H1 (cell line): ENCODE measurements around the gene GOSR1. TPM values are rescaled to one million over a fixed set of nuclear protein-coding genes. Genes with fewer than 3 reads are reported as not detected.

Experiments used
- CTCF ChIA-PET: fragments of 300-600 bp; sonication (Branson Sonifier 250); formaldehyde crosslinking; loops from one replicate; lab custom pipeline; 2021; ENCODE audit not compliant: partially characterized antibody; lab: Charles Lee
- POLR2A ChIA-PET: fragments of 300-600 bp; sonication (Branson Sonifier 250); formaldehyde crosslinking; loops from one replicate; lab custom pipeline; 2021; ENCODE audit warnings: inconsistent platforms; ENCODE audit not compliant: partially characterized antibody; lab: Charles Lee
- DNase-seq, 2 experiments: peaks; one replicate each; pipeline versions ENCODE4 v3.0.0 to v3.0.0-alpha.2; 2010 to 2022; ENCODE audit warnings: low spot score in 2 of 2, low read depth in 1 of 2, mixed read lengths in 1 of 2
- FAIRE-seq: peaks from 2 replicates; lab custom pipeline; 2011; peaks lifted over from hg19 to GRCh38; lab: Jason Lieb, UNC
- H2AFZ ChIP-seq: 2 replicates; pipeline ENCODE4 v1.8.1; 2012; ENCODE audit warnings: low read length, inconsistent platforms
- H2AK5ac ChIP-seq: 2 replicates; pipeline ENCODE4 v1.6.1; 2013; ENCODE audit warnings: low read depth, low read length
- H2BK120ac ChIP-seq: replicated peaks from 2 replicates; pipeline ENCODE3; 2013; ENCODE audit warnings: low read depth, low read length, inconsistent platforms
- H2BK12ac ChIP-seq: 2 replicates; pipeline ENCODE4 v1.6.1; 2013; ENCODE audit warnings: low read depth, low read length
- H2BK15ac ChIP-seq: 2 replicates; pipeline ENCODE4 v1.6.1; 2013; ENCODE audit warnings: low read length
- H2BK20ac ChIP-seq: 2 replicates; pipeline ENCODE4 v1.6.1; 2013; ENCODE audit warnings: low read length
- H2BK5ac ChIP-seq: 2 replicates; pipeline ENCODE4 v1.6.1; 2013; ENCODE audit warnings: low read depth, low read length
- H3K14ac ChIP-seq: 2 replicates; pipeline ENCODE4 v1.6.1; 2013; ENCODE audit warnings: inconsistent platforms; ENCODE audit not compliant: insufficient read length
- H3K18ac ChIP-seq: 2 replicates; pipeline ENCODE4 v1.6.1; 2013; ENCODE audit warnings: low read length; ENCODE audit errors: extremely low read depth
- H3K23ac ChIP-seq: 2 replicates; pipeline ENCODE4 v1.6.1; 2013; ENCODE audit warnings: inconsistent platforms; ENCODE audit not compliant: insufficient read length
- H3K23me2 ChIP-seq: 2 replicates; pipeline ENCODE4 v1.6.1; 2013; ENCODE audit warnings: low read depth, low read length
- H3K27ac ChIP-seq: 2 replicates; pipeline ENCODE4 v1.6.1; 2011; ENCODE audit warnings: low read depth, low read length, inconsistent platforms
- H3K27me3 ChIP-seq, 4 experiments: replicated peaks in 1 of 4; 1 replicate in 1 of 4; 2 replicates in 3 of 4; pipeline versions ENCODE4 v1.6.1 to v1.8.1; 2011 to 2013; ENCODE audit warnings: low read length in 3 of 4, mild to moderate bottlenecking in 3 of 4, inconsistent platforms in 2 of 4, mixed read lengths in 2 of 4, moderate library complexity in 1 of 4; ENCODE audit not compliant: control insufficient read depth in 3 of 4, insufficient read depth in 3 of 4; ENCODE audit errors: extremely low read depth in 1 of 4
- H3K36me3 ChIP-seq, 4 experiments: 2 replicates each; pipeline versions ENCODE4 v1.6.1 to v1.8.1; 2011 to 2013; ENCODE audit warnings: mild to moderate bottlenecking in 4 of 4, low read length in 3 of 4, moderate library complexity in 2 of 4, control low read depth in 1 of 4, inconsistent platforms in 1 of 4; ENCODE audit not compliant: insufficient read depth in 4 of 4, control insufficient read depth in 2 of 4
- H3K4ac ChIP-seq: replicated peaks from 2 replicates; pipeline ENCODE3; 2013; ENCODE audit warnings: low read length, low read depth, mixed read lengths, inconsistent platforms; ENCODE audit not compliant: insufficient read length
- H3K4me1 ChIP-seq, 4 experiments: replicated peaks in 1 of 4; 1 replicate in 1 of 4; 2 replicates in 3 of 4; pipeline versions ENCODE4 v1.6.1 to v1.8.1; 2011 to 2013; ENCODE audit warnings: low read length in 3 of 4, inconsistent platforms in 2 of 4, mixed read lengths in 1 of 4; ENCODE audit not compliant: insufficient read depth in 4 of 4, control insufficient read depth in 3 of 4
- H3K4me2 ChIP-seq, 2 experiments: 2 replicates each; pipeline versions ENCODE4 v1.6.1 to v1.8.1; 2011 to 2013; ENCODE audit warnings: low read depth in 2 of 2, low read length in 2 of 2, control low read depth in 1 of 2, inconsistent platforms in 1 of 2, mild to moderate bottlenecking in 1 of 2; ENCODE audit not compliant: insufficient read depth in 1 of 2
- H3K4me3 ChIP-seq, 4 experiments: fragments of 200-600, 300-600 bp in 1 of 4; sonication (generic), shearing (Covaris generic), sonication (Bioruptor Twin) in 1 of 4; 2 replicates each; pipeline versions ENCODE4 v1.5.1 to v1.8.1; 2011 to 2016; ENCODE audit warnings: low read length in 4 of 4, low read depth in 3 of 4, control low read depth in 2 of 4, inconsistent platforms in 2 of 4, mild to moderate bottlenecking in 2 of 4, mixed read lengths in 1 of 4, moderate library complexity in 1 of 4; ENCODE audit not compliant: insufficient read depth in 2 of 4; ENCODE audit errors: extremely low read depth in 1 of 4
- H3K56ac ChIP-seq: replicated peaks from 2 replicates; pipeline ENCODE3; 2013; ENCODE audit warnings: low read depth, mild to moderate bottlenecking, mixed read lengths, low read length, inconsistent platforms; ENCODE audit not compliant: insufficient read length
- H3K79me1 ChIP-seq: 2 replicates; pipeline ENCODE4 v1.6.1; 2013; ENCODE audit warnings: low read depth, low read length, control low read depth
- H3K79me2 ChIP-seq, 2 experiments: 2 replicates each; pipeline versions ENCODE4 v1.6.1 to v1.8.1; 2012 to 2013; ENCODE audit warnings: low read length in 2 of 2, mild to moderate bottlenecking in 2 of 2, inconsistent platforms in 1 of 2; ENCODE audit not compliant: insufficient read depth in 2 of 2, control insufficient read depth in 1 of 2
- H3K9ac ChIP-seq, 4 experiments: replicated peaks in 1 of 4; 1 replicate in 1 of 4; 2 replicates in 3 of 4; pipeline versions ENCODE4 v1.6.1 to v1.8.1; 2011 to 2013; ENCODE audit warnings: low read depth in 3 of 4, low read length in 3 of 4, control low read depth in 2 of 4, mild to moderate bottlenecking in 2 of 4, moderate library complexity in 2 of 4, inconsistent platforms in 1 of 4; ENCODE audit errors: extremely low read depth in 1 of 4
- H3K9me3 ChIP-seq, 2 experiments: 2 replicates each; pipeline versions ENCODE4 v1.6.1 to v1.8.1; 2012 to 2013; ENCODE audit warnings: mild to moderate bottlenecking in 2 of 2, moderate library complexity in 2 of 2, control low read depth in 1 of 2, inconsistent platforms in 1 of 2, low read depth in 1 of 2, low read length in 1 of 2, mixed read lengths in 1 of 2; ENCODE audit not compliant: insufficient read depth in 2 of 2
- H4K20me1 ChIP-seq, 2 experiments: replicated peaks in 1 of 2; 2 replicates each; pipeline versions ENCODE3 to v1.8.1; 2011 to 2013; ENCODE audit warnings: inconsistent platforms in 2 of 2, low read length in 2 of 2, mild to moderate bottlenecking in 1 of 2; ENCODE audit not compliant: insufficient read depth in 2 of 2, control insufficient read depth in 1 of 2
- H4K5ac ChIP-seq: 2 replicates; pipeline ENCODE4 v1.6.1; 2013; ENCODE audit warnings: low read length, low read depth, mixed read lengths, inconsistent platforms; ENCODE audit not compliant: insufficient read length
- H4K8ac ChIP-seq: 2 replicates; pipeline ENCODE4 v1.8.0; 2013; ENCODE audit warnings: mild to moderate bottlenecking, moderate library complexity, low read length, inconsistent platforms; ENCODE audit not compliant: insufficient read depth; ENCODE audit errors: extremely low read depth
- H4K91ac ChIP-seq: replicated peaks from 2 replicates; pipeline ENCODE3; 2013; ENCODE audit warnings: low read length, mixed read lengths, inconsistent platforms; ENCODE audit not compliant: insufficient read length
- ATF3 ChIP-seq: IDR thresholded peaks from 2 replicates; pipeline ENCODE4 v1.6.1; 2011; ENCODE audit warnings: low read depth, mild to moderate bottlenecking, low read length; ENCODE audit not compliant: insufficient read depth
- BCL11A ChIP-seq, 2 experiments: IDR thresholded peaks; one replicate each; pipeline ENCODE4 v1.6.1; 2011; ENCODE audit warnings: low read depth in 2 of 2, low read length in 2 of 2, mild to moderate bottlenecking in 2 of 2
- CBX5 ChIP-seq: fragments of 300-800, 300-1000 bp; sonication (generic); IDR thresholded peaks from 2 replicates; pipeline ENCODE4 v1.7.1; 2016; ENCODE audit warnings: antibody characterized with exemption, low read length, low read depth
- CTBP2 ChIP-seq: IDR thresholded peaks from 2 replicates; pipeline ENCODE4 v1.7.0; 2011; ENCODE audit warnings: borderline replicate concordance, mild to moderate bottlenecking, moderate library complexity, mixed read lengths, low read length; ENCODE audit not compliant: insufficient read depth, insufficient read length
- E2F6 ChIP-seq: IDR thresholded peaks from 2 replicates; pipeline ENCODE4 v1.6.1; 2012; ENCODE audit warnings: inconsistent platforms
- FOSL1 ChIP-seq: IDR thresholded peaks from 2 replicates; pipeline ENCODE4 v1.6.1; 2011; ENCODE audit warnings: mild to moderate bottlenecking, low read depth, low read length, moderate library complexity; ENCODE audit not compliant: insufficient read depth
- JUN ChIP-seq: IDR thresholded peaks from 2 replicates; pipeline ENCODE4 v1.6.1; 2011; ENCODE audit warnings: low read depth, mild to moderate bottlenecking, improper control_type of control experiment, low read length
- JUND ChIP-seq: IDR thresholded peaks from 2 replicates; pipeline ENCODE4 v1.6.1; 2011; ENCODE audit warnings: mild to moderate bottlenecking, improper control_type of control experiment, low read length
- MAFK ChIP-seq: IDR thresholded peaks from 2 replicates; pipeline ENCODE4 v1.6.1; 2012; ENCODE audit warnings: low read depth, mild to moderate bottlenecking, improper control_type of control experiment, low read length
- NANOG ChIP-seq: IDR thresholded peaks from 2 replicates; pipeline ENCODE4 v1.6.1; 2011; ENCODE audit warnings: low read length, low read depth, mild to moderate bottlenecking, inconsistent platforms; ENCODE audit not compliant: insufficient read depth, poor library complexity, severe bottlenecking
- RNF2 ChIP-seq: fragments of 200-900, 300-1000 bp; sonication (generic); IDR thresholded peaks from 2 replicates; pipeline ENCODE4 v1.7.1; 2016; ENCODE audit warnings: borderline replicate concordance, low read depth, mild to moderate bottlenecking, antibody characterized with exemption, low read length; ENCODE audit not compliant: poor library complexity, severe bottlenecking; ENCODE audit errors: missing control alignments
- SIRT6 ChIP-seq: IDR thresholded peaks from one replicate; pipeline ENCODE4 v1.7.1; 2012; ENCODE audit warnings: low read length, inconsistent platforms
- TCF12 ChIP-seq: IDR thresholded peaks from 2 replicates; pipeline ENCODE4 v1.6.1; 2011; ENCODE audit warnings: low read depth, mild to moderate bottlenecking, low read length
- WGBS, 2 experiments: shearing (Covaris generic) in 1 of 2; methylation state at CpG; one replicate each; pipeline versions ENCODE4 v1.1.6 to v1.1.7; 2013 to 2015; ENCODE audit warnings: low lambda C conversion rate in 2 of 2, mixed read lengths in 2 of 2, inconsistent platforms in 1 of 2, low coverage in 1 of 2, missing lambda C conversion rate in 1 of 2; ENCODE audit not compliant: insufficient replicate concordance in 2 of 2, insufficient coverage in 1 of 2, insufficient read length in 1 of 2; ENCODE audit errors: extremely low coverage in 1 of 2, missing lambda C conversion rate in 1 of 2; 5-methylcytosine and 5-hydroxymethylcytosine counted together
- polyA plus RNA-seq, 7 experiments: library from polyadenylated mRNA; depleted of rRNA in 3 of 7; stranded (reverse) in 5 of 7; unstranded in 2 of 7; fragments of >200 nt in 5 of 7; fragments of 200-250 nt in 2 of 7; gene quantifications; 1 replicate in 5 of 7; 2 replicates in 1 of 7; 4 replicates in 1 of 7; pipeline versions ENCODE4 v1.2.1 to v1.2.3, GENCODE V29; 2011 to 2013; ENCODE audit warnings: missing spikeins in 2 of 7, mixed read lengths in 2 of 7
- total RNA-seq: library from RNA; stranded (reverse); fragmentation: NEBNext Ultra II Directional; extraction: Animal tissue kit (Norgen Biotek cat#: 25700); gene quantifications from 2 replicates; pipeline ENCODE4 v1.2.1, GENCODE V29; 2021

GOSR1 gene
- total and polyA plus RNA-seq, 2 of the 8 experiments (the other 6 are each of a cell fraction or from before 2014, with no cell fraction given) = 9.2 to 43.3 TPM

GRCh38 chr17:30534298-30534697, 57.1 kb downstream of the GOSR1 start:
- no peak overlapping the region for H3K18ac ChIP-seq
- ChIA-PET POLR2A (interaction anchor here (1.3 kb wide), 1 partner anchor 9 kb away, joined by 3 read pairs; no protein-coding TSS in a partner anchor), CTCF (interaction anchor here (1.8 kb wide), 1 partner anchor 21 kb away, joined by 6 read pairs; no protein-coding TSS in a partner anchor)
- H4K20me1 ChIP-seq = no peaks in the 10 kb centered on the region
- no peaks in the 10 kb centered on the region for H3K27me3 ChIP-seq
- H2BK5ac ChIP-seq = no peak overlapping the region
- H4K8ac ChIP-seq = no peak overlapping the region
- no peaks in the 10 kb centered on the region for H3K79me1 ChIP-seq
- H3K79me2 ChIP-seq = no peaks in the 10 kb centered on the region
- no peak overlapping the region for H3K56ac ChIP-seq
- no peaks in the 10 kb centered on the region for H3K4me1 ChIP-seq
- H3K9me3 ChIP-seq = no peaks in the 10 kb centered on the region
- FAIRE-seq = no peak
- no peak overlapping the region for H2BK15ac ChIP-seq
- H4K5ac ChIP-seq = no peak overlapping the region
- no peak overlapping the region for H2BK12ac ChIP-seq
- H4K91ac ChIP-seq = no peak overlapping the region
- no peak overlapping the region for H3K4ac ChIP-seq
- H3K4me3 ChIP-seq = no peak overlapping the region
- no peak for DNase-seq
- H2BK20ac ChIP-seq = no peak overlapping the region
- no peak overlapping the region for H3K27ac ChIP-seq
- no peaks in the 10 kb centered on the region for H3K23me2 ChIP-seq
- no peak overlapping the region for H3K14ac ChIP-seq
- H3K36me3 ChIP-seq = no peaks in the 10 kb centered on the region
- H3K23ac ChIP-seq = no peak overlapping the region
- H2AK5ac ChIP-seq = no peak overlapping the region
- no peak overlapping the region for H3K4me2 ChIP-seq
- WGBS, 2 experiments = 93% methylated on average over 12 of the region's 12 CpGs; no CpG with 5 or more reads in 1 of the 2 experiments
- H2AFZ ChIP-seq = no peak overlapping the region
- H3K9ac ChIP-seq = no peak overlapping the region
- H2BK120ac ChIP-seq = no peak overlapping the region
- TF ChIP-seq CBX5 = no peak
- no peak for TF ChIP-seq NANOG
- TF ChIP-seq TCF12 = no peak
- TF ChIP-seq CTBP2 = no peak
- no peak for TF ChIP-seq ATF3
- TF ChIP-seq SIRT6 = no peak
- no peak for TF ChIP-seq JUN
- TF ChIP-seq RNF2 = no peak
- no peak for TF ChIP-seq JUND
- TF ChIP-seq MAFK = no peak
- TF ChIP-seq E2F6 = no peak
- TF ChIP-seq BCL11A (IDR thresholded peaks at IDR 0.05; ENCODE audit: low read depth in 2 of 2, low read length in 2 of 2) = no peak
- TF ChIP-seq FOSL1 = no peak
